IPS-15b (cell line): ENCODE results near the gene ADTRP.

Experiments used
- H3K27me3 ChIP-seq: one replicate; pipeline ENCODE4 v1.6.1; 2013; ENCODE audit warnings: low read length; ENCODE audit not compliant: control insufficient read depth, insufficient read depth
- H3K36me3 ChIP-seq: one replicate; pipeline ENCODE4 v1.6.1; 2013; ENCODE audit warnings: low read length; ENCODE audit not compliant: control insufficient read depth, insufficient read depth
- H3K4me1 ChIP-seq: one replicate; pipeline ENCODE4 v1.6.1; 2013; ENCODE audit warnings: mild to moderate bottlenecking, low read length; ENCODE audit not compliant: control insufficient read depth, insufficient read depth
- H3K4me3 ChIP-seq: one replicate; pipeline ENCODE4 v1.5.1; 2013; ENCODE audit warnings: low read depth, low read length
- H3K9ac ChIP-seq: one replicate; pipeline ENCODE4 v1.6.1; 2013; ENCODE audit warnings: low read depth, mild to moderate bottlenecking, low read length
- H3K9me3 ChIP-seq: one replicate; pipeline ENCODE4 v1.6.1; 2013; ENCODE audit warnings: mild to moderate bottlenecking, low read length; ENCODE audit not compliant: control insufficient read depth, insufficient read depth

ADTRP gene

GRCh38 chr6:11711984-11712711, 66.5 kb downstream of the ADTRP start:
- no peak overlapping the region for H3K4me3 ChIP-seq
- H3K9me3 ChIP-seq = no peaks in the 10 kb centered on the region
- H3K9ac ChIP-seq = no peak overlapping the region
- H3K27me3 ChIP-seq = no peaks in the 10 kb centered on the region
- H3K4me1 ChIP-seq = no peaks in the 10 kb centered on the region
- H3K36me3 ChIP-seq = no peaks in the 10 kb centered on the region

- Histone ChIP-seq H3K4me1 (no peaks in the 10 kb centered on the region), H3K9ac (no peak overlapping the region), H3K36me3 (no peaks in the 10 kb centered on the region), H3K9me3 (no peaks in the 10 kb centered on the region), H3K4me3 (no peak overlapping the region), H3K27me3 (no peaks in the 10 kb centered on the region)
Measured at GRCh38 chr6:11711003-11711983, 67.3 kb downstream of the ADTRP start.

GRCh38 chr6:11710311-11710761, 68.3 kb downstream of the ADTRP start:
- H3K4me1 ChIP-seq = no peaks in the 10 kb centered on the region
- H3K27me3 ChIP-seq = no peaks in the 10 kb centered on the region
- no peaks in the 10 kb centered on the region for H3K9me3 ChIP-seq
- no peak overlapping the region for H3K4me3 ChIP-seq
- no peak overlapping the region for H3K9ac ChIP-seq
- H3K36me3 ChIP-seq = no peaks in the 10 kb centered on the region

GRCh38 chr6:11706171-11706570, 72.4 kb downstream of the ADTRP start:
- Histone ChIP-seq H3K9me3 (no peaks in the 10 kb centered on the region), H3K4me1 (no peaks in the 10 kb centered on the region), H3K27me3 (no peaks in the 10 kb centered on the region), H3K4me3 (no peak overlapping the region), H3K9ac (no peak overlapping the region), H3K36me3 (no peaks in the 10 kb centered on the region)

GRCh38 chr6:11705483-11705882, 73.1 kb downstream of the ADTRP start:
- Histone ChIP-seq H3K27me3 (no peaks in the 10 kb centered on the region), H3K9ac (no peak overlapping the region), H3K4me1 (no peaks in the 10 kb centered on the region), H3K4me3 (no peak overlapping the region), H3K9me3 (no peaks in the 10 kb centered on the region), H3K36me3 (no peaks in the 10 kb centered on the region)

GRCh38 chr6:11705069-11705468, 73.5 kb downstream of the ADTRP start:
- Histone ChIP-seq H3K9ac (no peak overlapping the region), H3K36me3 (no peaks in the 10 kb centered on the region), H3K9me3 (no peaks in the 10 kb centered on the region), H3K27me3 (no peaks in the 10 kb centered on the region), H3K4me1 (no peaks in the 10 kb centered on the region), H3K4me3 (no peak overlapping the region)

- H3K36me3 ChIP-seq = no peaks in the 10 kb centered on the region
- H3K9me3 ChIP-seq = no peaks in the 10 kb centered on the region
- no peak overlapping the region for H3K4me3 ChIP-seq
- H3K27me3 ChIP-seq = no peaks in the 10 kb centered on the region
- H3K9ac ChIP-seq = no peak overlapping the region
- no peaks in the 10 kb centered on the region for H3K4me1 ChIP-seq
Measured at GRCh38 chr6:11703725-11704124, 74.9 kb downstream of the ADTRP start.

GRCh38 chr6:11702500-11703130, 76.0 kb downstream of the ADTRP start:
- no peaks in the 10 kb centered on the region for H3K4me1 ChIP-seq
- H3K4me3 ChIP-seq = no peak overlapping the region
- H3K36me3 ChIP-seq = no peaks in the 10 kb centered on the region
- H3K9ac ChIP-seq = no peak overlapping the region
- no peaks in the 10 kb centered on the region for H3K9me3 ChIP-seq
- H3K27me3 ChIP-seq = no peaks in the 10 kb centered on the region

GRCh38 chr6:11702089-11702488, 76.5 kb downstream of the ADTRP start:
- H3K9me3 ChIP-seq = no peaks in the 10 kb centered on the region
- H3K36me3 ChIP-seq = no peaks in the 10 kb centered on the region
- H3K4me1 ChIP-seq = no peaks in the 10 kb centered on the region

GRCh38 chr6:11701573-11701972, 77.0 kb downstream of the ADTRP start:
- no peaks in the 10 kb centered on the region for H3K9me3 ChIP-seq
- no peak overlapping the region for H3K9ac ChIP-seq
- no peak overlapping the region for H3K4me3 ChIP-seq
- H3K27me3 ChIP-seq = no peaks in the 10 kb centered on the region
- H3K4me1 ChIP-seq = no peaks in the 10 kb centered on the region
- H3K36me3 ChIP-seq = no peaks in the 10 kb centered on the region

More at GRCh38 chr6:11702089-11702488, 76.5 kb downstream of the ADTRP start:
- Histone ChIP-seq H3K4me3 (no peak overlapping the region), H3K27me3 (no peaks in the 10 kb centered on the region), H3K9ac (no peak overlapping the region)

GRCh38 chr6:11700118-11700718, 78.4 kb downstream of the ADTRP start:
- Histone ChIP-seq H3K9me3 (no peaks in the 10 kb centered on the region), H3K9ac (no peak overlapping the region), H3K4me1 (no peaks in the 10 kb centered on the region), H3K27me3 (no peaks in the 10 kb centered on the region), H3K4me3 (no peak overlapping the region), H3K36me3 (no peaks in the 10 kb centered on the region)
